ENCODE data around the gene IFT52. TPM values are rescaled to one million over a fixed set of nuclear protein-coding genes. Genes with fewer than 3 reads are reported as not detected.

The IFT52 gene
- total and polyA plus RNA-seq, 7 donors, result 2.5 to 5.3 (median 3.5) TPM

DNA sequence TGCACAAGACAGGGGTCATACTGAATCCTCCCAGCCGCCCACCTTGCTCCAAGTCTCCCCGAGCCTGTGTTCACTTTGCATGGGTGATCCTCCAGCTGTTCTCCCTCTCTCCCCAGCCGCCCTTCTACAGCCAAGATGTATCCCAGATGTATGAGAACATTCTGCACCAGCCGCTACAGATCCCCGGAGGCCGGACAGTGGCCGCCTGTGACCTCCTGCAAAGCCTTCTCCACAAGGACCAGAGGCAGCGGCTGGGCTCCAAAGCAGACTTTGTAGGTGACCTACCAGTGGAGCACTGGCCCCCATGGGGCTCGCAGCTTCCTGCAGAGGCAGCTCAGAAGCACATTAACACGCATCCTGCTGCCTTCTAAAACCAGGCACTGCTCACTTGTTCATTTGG lies 14.6 kb upstream of the IFT52 start:
- no peaks in the 10 kb centered on the region for H3K9me3 ChIP-seq
- H3K27ac ChIP-seq, result no peak overlapping the region
- WGBS, 3 donors, result 68 to 71% (median 69%) methylated on average over 10 of the region's 10 CpGs
- H3K36me3 ChIP-seq (ENCODE audit: insufficient read depth in 1 of 2, low read depth in 1 of 2), result no peaks in the 10 kb centered on the region
- no peak for TF ChIP-seq CTCF (IDR thresholded peaks at IDR 0.05)
- no peaks in the 10 kb centered on the region for H3K4me1 ChIP-seq
- intact Hi-C loops (cut with DNase I), result no loop called here
- no peak overlapping the region for H3K4me3 ChIP-seq
- no peak for ATAC-seq
- H3K27me3 ChIP-seq (ENCODE audit: insufficient read depth in 3 of 3, low read length in 2 of 3), result no peaks in the 10 kb centered on the region
- DNase-seq, result peak in 1 of 2 donors; percentile 68

GRCh38 chr20:43579861-43580793 lies 10.6 kb upstream of the IFT52 start:
- intact Hi-C loops (cut with DNase I), result no loop called here
- TF ChIP-seq CTCF (IDR thresholded peaks at IDR 0.05), result no peak

DNA sequence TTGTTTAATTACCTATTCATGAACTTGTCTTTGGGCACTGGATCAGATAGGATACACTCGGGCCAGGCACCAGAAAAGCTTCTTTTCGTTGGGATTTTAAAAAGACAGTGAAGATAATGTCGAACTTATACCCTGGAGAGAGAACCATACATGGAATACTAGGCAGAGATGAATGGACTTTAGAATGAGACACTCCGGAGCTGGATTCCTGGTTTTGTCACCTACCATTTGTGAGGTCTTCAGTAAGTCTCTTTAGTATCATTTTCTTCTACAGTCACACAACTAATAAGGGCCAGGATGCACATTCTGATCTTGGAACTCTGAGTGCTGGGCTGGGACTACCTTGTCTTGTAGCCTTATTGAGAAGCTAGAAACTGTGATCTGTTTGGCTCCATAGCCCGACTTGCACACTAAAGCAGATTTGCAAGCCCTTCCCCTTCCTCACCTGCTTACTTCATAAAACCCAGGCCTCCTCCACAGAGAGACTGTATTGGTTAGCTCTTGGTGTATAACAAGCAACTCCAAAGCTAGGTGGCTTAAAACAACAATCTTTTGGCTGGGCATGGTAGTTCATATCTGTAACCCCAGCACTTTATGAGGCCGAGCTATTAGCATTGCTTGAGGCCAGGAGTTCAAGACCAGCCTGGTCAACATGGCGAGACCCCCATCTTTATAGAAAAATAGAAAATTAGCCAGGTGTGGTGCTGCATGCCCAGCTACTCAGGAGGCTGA lies 7.4 kb upstream of the IFT52 start:
- no peak overlapping the region for H3K27ac ChIP-seq
- no peak overlapping the region for H3K4me3 ChIP-seq
- H3K9me3 ChIP-seq, result no peaks in the 10 kb centered on the region
- TF ChIP-seq CTCF (IDR thresholded peaks at IDR 0.05), result no peak
- ATAC-seq, result no peak
- no peaks in the 10 kb centered on the region for H3K27me3 ChIP-seq (ENCODE audit: insufficient read depth in 3 of 3, low read length in 2 of 3)
- DNase-seq, result no peak
- no peaks in the 10 kb centered on the region for H3K4me1 ChIP-seq
- intact Hi-C loops (cut with DNase I), result no loop called here
- WGBS, 3 donors, result 78 to 82% (median 79%) methylated on average over 7 of the region's 7 CpGs
- H3K36me3 ChIP-seq (ENCODE audit: insufficient read depth in 1 of 2, low read depth in 1 of 2), result no peaks in the 10 kb centered on the region

More at GRCh38 chr20:43579861-43580793, 10.6 kb upstream of the IFT52 start:
- ATAC-seq (no peak), DNase-seq (no peak)
- Histone ChIP-seq H3K9me3 (no peaks in the 10 kb centered on the region), H3K4me1 (no peaks in the 10 kb centered on the region), H3K27ac (no peak overlapping the region), H3K4me3 (no peak overlapping the region), H3K27me3 (ENCODE audit: insufficient read depth in 3 of 3, low read length in 2 of 3) (no peaks in the 10 kb centered on the region), H3K36me3 (ENCODE audit: insufficient read depth in 1 of 2, low read depth in 1 of 2) (no peaks in the 10 kb centered on the region)
- WGBS, 3 donors, result 66 to 75% (median 73%) methylated on average over 7 of the region's 7 CpGs

DNA sequence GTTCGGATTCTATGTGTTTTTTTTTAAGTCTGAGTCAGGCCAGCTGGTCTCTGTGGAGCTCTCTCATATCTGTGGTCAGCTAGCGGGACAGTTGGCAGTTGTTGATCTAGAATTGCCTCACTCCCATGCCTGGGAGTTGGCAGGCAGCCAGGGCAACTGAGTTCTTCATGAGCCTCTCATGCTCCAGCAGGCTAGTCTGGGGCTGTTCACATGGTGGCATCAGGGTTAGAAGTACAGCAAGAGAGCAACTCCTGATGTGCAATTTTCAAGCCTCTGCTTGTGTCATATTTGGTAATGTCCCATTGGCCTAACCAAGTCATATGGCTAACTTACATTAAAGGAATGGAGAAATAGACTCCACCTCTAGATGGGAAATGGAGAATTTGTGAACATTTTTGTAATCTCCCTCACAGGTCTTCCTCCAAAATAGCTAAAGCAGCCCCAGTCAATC lies 6.7 kb upstream of the IFT52 start:
- no peak overlapping the region for H3K27ac ChIP-seq
- no peak overlapping the region for H3K4me3 ChIP-seq
- peak in 2 of 4 donors; percentile 37 to 49 for ATAC-seq
- peak in 1 of 2 donors; percentile 54 for DNase-seq
- intact Hi-C loops (cut with DNase I), result no loop called here
- no peaks in the 10 kb centered on the region for H3K4me1 ChIP-seq
- H3K9me3 ChIP-seq, result no peaks in the 10 kb centered on the region
- no peak for TF ChIP-seq CTCF (IDR thresholded peaks at IDR 0.05)
- H3K36me3 ChIP-seq (ENCODE audit: insufficient read depth in 1 of 2, low read depth in 1 of 2), result no peaks in the 10 kb centered on the region
- H3K27me3 ChIP-seq (ENCODE audit: insufficient read depth in 3 of 3, low read length in 2 of 3), result no peaks in the 10 kb centered on the region
- 31 to 55% (median 31%) methylated on average over 2 of the region's 2 CpGs for WGBS, 3 donors
